ENCODE data around the gene TSKU.

TSKU gene

GRCh38 chr11:76803811-76804600 lies 20.9 kb downstream of the TSKU start:
- no peak for TF ChIP-seq TAF1 (IDR thresholded peaks at IDR 0.05; ENCODE audit: low read depth)
- no peak for TF ChIP-seq MAX (IDR thresholded peaks at IDR 0.05)
- no peak for TF ChIP-seq ZBTB7A (IDR thresholded peaks at IDR 0.05; ENCODE audit: low read depth)
- no peak for TF ChIP-seq USF1 (IDR thresholded peaks at IDR 0.05)
- no peak for TF ChIP-seq NFIC (IDR thresholded peaks at IDR 0.05)
- no peak for TF ChIP-seq FOXM1 (IDR thresholded peaks at IDR 0.05; ENCODE audit: borderline replicate concordance, low read depth)
- no peak for TF ChIP-seq REST (IDR thresholded peaks at IDR 0.05; ENCODE audit: low read depth)
- TF ChIP-seq TEAD4 (IDR thresholded peaks at IDR 0.05): no peak
- TF ChIP-seq RAD21 (IDR thresholded peaks at IDR 0.05; ENCODE audit: low read depth): no peak
- no peak for TF ChIP-seq EP300 (IDR thresholded peaks at IDR 0.05; ENCODE audit: borderline replicate concordance)
- TF ChIP-seq TCF12 (IDR thresholded peaks at IDR 0.05; ENCODE audit: low read depth): no peak
- no peak for TF ChIP-seq EGR1 (IDR thresholded peaks at IDR 0.05)
- TF ChIP-seq CEBPB (IDR thresholded peaks at IDR 0.05): no peak
- TF ChIP-seq CREB1 (IDR thresholded peaks at IDR 0.05; ENCODE audit: low read depth): no peak
- TF ChIP-seq YY1 (IDR thresholded peaks at IDR 0.05; ENCODE audit: low read depth): no peak

- no peak for TF ChIP-seq FOXM1 (IDR thresholded peaks at IDR 0.05; ENCODE audit: borderline replicate concordance, low read depth)
- TF ChIP-seq RAD21 (IDR thresholded peaks at IDR 0.05; ENCODE audit: low read depth): no peak
- TF ChIP-seq MAX (IDR thresholded peaks at IDR 0.05): no peak
- TF ChIP-seq EGR1 (IDR thresholded peaks at IDR 0.05): no peak
- TF ChIP-seq TEAD4 (IDR thresholded peaks at IDR 0.05): no peak
- no peak for TF ChIP-seq TAF1 (IDR thresholded peaks at IDR 0.05; ENCODE audit: low read depth)
- peak; percentile 56; the same call in 1 of the 2 replicates for TF ChIP-seq USF1 (IDR thresholded peaks at IDR 0.05)
- no peak for TF ChIP-seq ZBTB7A (IDR thresholded peaks at IDR 0.05; ENCODE audit: low read depth)
These were observed 22.2 kb downstream of the TSKU start for GRCh38 chr11:76805206-76805913.

- TF ChIP-seq TEAD4 (IDR thresholded peaks at IDR 0.05) (no peak), ZBTB7A (IDR thresholded peaks at IDR 0.05; ENCODE audit: low read depth) (no peak), YY1 (IDR thresholded peaks at IDR 0.05; ENCODE audit: low read depth) (no peak), RAD21 (IDR thresholded peaks at IDR 0.05; ENCODE audit: low read depth) (no peak), FOXM1 (IDR thresholded peaks at IDR 0.05; ENCODE audit: borderline replicate concordance, low read depth) (no peak), USF1 (IDR thresholded peaks at IDR 0.05) (no peak), CEBPB (IDR thresholded peaks at IDR 0.05) (no peak), REST (IDR thresholded peaks at IDR 0.05; ENCODE audit: low read depth) (no peak), EP300 (IDR thresholded peaks at IDR 0.05; ENCODE audit: borderline replicate concordance) (no peak), EGR1 (IDR thresholded peaks at IDR 0.05) (no peak), MAX (IDR thresholded peaks at IDR 0.05) (no peak), TCF12 (IDR thresholded peaks at IDR 0.05; ENCODE audit: low read depth) (no peak), NFIC (IDR thresholded peaks at IDR 0.05) (no peak), TAF1 (IDR thresholded peaks at IDR 0.05; ENCODE audit: low read depth) (no peak)
These were observed 23.0 kb downstream of the TSKU start for GRCh38 chr11:76806131-76806530.

GRCh38 chr11:76806608-76807205 lies 23.6 kb downstream of the TSKU start:
- TF ChIP-seq REST (IDR thresholded peaks at IDR 0.05; ENCODE audit: low read depth) (no peak), CEBPB (IDR thresholded peaks at IDR 0.05) (no peak), YY1 (IDR thresholded peaks at IDR 0.05; ENCODE audit: low read depth) (no peak), TAF1 (IDR thresholded peaks at IDR 0.05; ENCODE audit: low read depth) (no peak), TCF12 (IDR thresholded peaks at IDR 0.05; ENCODE audit: low read depth) (no peak), EP300 (IDR thresholded peaks at IDR 0.05; ENCODE audit: borderline replicate concordance) (no peak), RAD21 (IDR thresholded peaks at IDR 0.05; ENCODE audit: low read depth) (no peak), TEAD4 (IDR thresholded peaks at IDR 0.05) (no peak), EGR1 (IDR thresholded peaks at IDR 0.05) (no peak), ZBTB7A (IDR thresholded peaks at IDR 0.05; ENCODE audit: low read depth) (no peak)
